Thoracic aorta (tissue), 2 donors: Measurements from ENCODE around the gene LENG9. TPM values are rescaled to one million over a fixed set of nuclear protein-coding genes. Genes with fewer than 3 reads are reported as not detected.

ENCODE experiments used
- ATAC-seq: fragments of 150-250 bp; one replicate; pipeline ENCODE4 v1.8.0; 2017; ENCODE audit warnings: low read depth; ENCODE audit not compliant: insufficient number of reproducible peaks, low FRiP score
- DNase-seq: peaks from one replicate; pipeline ENCODE4 v3.0.0-alpha.2; 2020; ENCODE audit warnings: low spot score
- H3K27ac ChIP-seq, 2 donors: fragments of 200-600 bp; sonication (generic); 1 replicate in 1 of 2; 2 replicates in 1 of 2; pipeline ENCODE4 v1.5.1; 2016; ENCODE audit warnings: mild to moderate bottlenecking in 2 of 2, moderate library complexity in 2 of 2
- H3K27me3 ChIP-seq: fragments of 200-600 bp; sonication (generic); replicated peaks from 2 replicates; pipeline ENCODE4 v1.6.0; 2016; ENCODE audit warnings: mild to moderate bottlenecking; ENCODE audit not compliant: insufficient read depth
- H3K36me3 ChIP-seq: fragments of 200-600 bp; sonication (generic); one replicate; pipeline ENCODE4 v1.5.1; 2016
- H3K4me1 ChIP-seq, 2 donors: fragments of 200-600 bp; sonication (generic); 1 replicate in 1 of 2; 2 replicates in 1 of 2; pipeline versions ENCODE4 v1.5.1 to v1.6.0; 2016; ENCODE audit warnings: low read depth in 2 of 2, mild to moderate bottlenecking in 1 of 2; ENCODE audit not compliant: control insufficient read depth in 1 of 2
- H3K4me3 ChIP-seq: fragments of 200-600 bp; sonication (generic); 2 replicates; pipeline ENCODE4 v1.5.1; 2016; ENCODE audit warnings: mild to moderate bottlenecking
- H3K9me3 ChIP-seq: fragments of 200-600 bp; sonication (generic); 2 replicates; pipeline ENCODE4 v1.5.1; 2016
- total RNA-seq, 2 donors: library from RNA; depleted of rRNA; stranded (reverse); fragments of >200 nt; gene quantifications; one replicate each; pipeline versions ENCODE4 v1.1.0 to v1.2.3, GENCODE V29; 2016
- TF ChIP-seq, protein P1 (sequence below): fragments of 200-600 bp; sonication (generic); IDR thresholded peaks from one replicate; pipeline ENCODE4 v1.5.1; 2019; ENCODE audit warnings: antibody characterized with exemption

The LENG9 gene
- total RNA-seq, 2 donors from 2014 or later = 8.5 to 14.4 TPM

GRCh38 chr19:54429545-54430227 is 33.9 kb downstream of the LENG9 start:
- no peaks in the 10 kb centered on the region for H3K9me3 ChIP-seq
- TF ChIP-seq, protein P1, sequence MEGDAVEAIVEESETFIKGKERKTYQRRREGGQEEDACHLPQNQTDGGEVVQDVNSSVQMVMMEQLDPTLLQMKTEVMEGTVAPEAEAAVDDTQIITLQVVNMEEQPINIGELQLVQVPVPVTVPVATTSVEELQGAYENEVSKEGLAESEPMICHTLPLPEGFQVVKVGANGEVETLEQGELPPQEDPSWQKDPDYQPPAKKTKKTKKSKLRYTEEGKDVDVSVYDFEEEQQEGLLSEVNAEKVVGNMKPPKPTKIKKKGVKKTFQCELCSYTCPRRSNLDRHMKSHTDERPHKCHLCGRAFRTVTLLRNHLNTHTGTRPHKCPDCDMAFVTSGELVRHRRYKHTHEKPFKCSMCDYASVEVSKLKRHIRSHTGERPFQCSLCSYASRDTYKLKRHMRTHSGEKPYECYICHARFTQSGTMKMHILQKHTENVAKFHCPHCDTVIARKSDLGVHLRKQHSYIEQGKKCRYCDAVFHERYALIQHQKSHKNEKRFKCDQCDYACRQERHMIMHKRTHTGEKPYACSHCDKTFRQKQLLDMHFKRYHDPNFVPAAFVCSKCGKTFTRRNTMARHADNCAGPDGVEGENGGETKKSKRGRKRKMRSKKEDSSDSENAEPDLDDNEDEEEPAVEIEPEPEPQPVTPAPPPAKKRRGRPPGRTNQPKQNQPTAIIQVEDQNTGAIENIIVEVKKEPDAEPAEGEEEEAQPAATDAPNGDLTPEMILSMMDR = no peak
- peaks cover 0 to 7% of the 10 kb centered on the region in 2 donors for H3K4me1 ChIP-seq
- ATAC-seq (no peak), DNase-seq (no peak)
- no peak overlapping the region for H3K4me3 ChIP-seq
- H3K36me3 ChIP-seq = no peaks in the 10 kb centered on the region
- no peak overlapping the region for H3K27ac ChIP-seq
- H3K27me3 ChIP-seq = peaks cover 5% of the 10 kb centered on the region

GRCh38 chr19:54429176-54429495 is 34.4 kb downstream of the LENG9 start:
- ATAC-seq (no peak), DNase-seq (no peak)
- H3K27ac ChIP-seq = no peak overlapping the region
- TF ChIP-seq, protein P1 = no peak
- no peak overlapping the region for H3K4me3 ChIP-seq
- no peaks in the 10 kb centered on the region for H3K9me3 ChIP-seq
- H3K36me3 ChIP-seq = no peaks in the 10 kb centered on the region
- H3K4me1 ChIP-seq = peaks cover 0 to 7% of the 10 kb centered on the region in 2 donors
- peaks cover 5% of the 10 kb centered on the region for H3K27me3 ChIP-seq

DNA sequence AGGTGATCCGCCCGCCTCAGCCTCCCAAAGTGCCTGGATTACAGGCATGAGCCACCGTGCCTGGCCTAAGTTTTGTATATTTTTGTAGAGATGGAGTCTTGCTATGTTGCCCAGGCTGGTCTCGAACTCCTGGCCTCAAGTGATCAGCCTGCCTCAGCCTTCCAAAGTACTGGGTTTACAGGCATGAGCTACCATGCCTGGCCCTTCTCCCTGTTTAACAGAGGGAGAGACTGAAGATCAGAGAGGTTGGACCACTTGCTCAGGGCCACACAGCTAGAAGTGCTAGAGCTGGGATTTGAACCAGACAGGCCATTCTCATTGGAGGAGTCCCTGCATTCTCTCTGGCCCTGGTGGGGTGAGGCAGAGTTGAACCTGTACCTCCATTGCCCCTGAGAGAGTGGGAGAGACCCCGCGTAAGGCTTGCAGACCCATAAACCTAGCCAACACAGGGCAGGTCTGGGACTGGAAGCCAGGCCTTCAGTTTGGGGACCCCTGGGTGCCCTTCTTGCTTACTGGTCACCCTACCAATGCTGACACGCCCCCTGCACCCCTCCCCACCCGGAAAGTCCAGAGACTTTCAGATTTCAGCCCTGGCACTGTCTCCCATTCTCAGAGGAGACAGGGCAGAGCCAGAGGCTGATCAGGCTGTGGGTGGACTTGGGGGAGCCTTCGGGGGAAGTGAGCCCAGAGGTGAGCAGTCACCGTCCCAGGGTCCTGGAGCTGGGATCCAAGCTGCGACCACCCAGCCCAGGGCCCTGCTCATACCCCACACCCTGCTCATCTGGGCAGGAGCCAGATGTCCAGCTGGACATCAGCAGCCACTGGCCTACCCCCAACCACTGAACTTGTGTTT is 35.0 kb downstream of the LENG9 start:
- DNase-seq (no peak), ATAC-seq (no peak)
- Histone ChIP-seq H3K36me3 (no peaks in the 10 kb centered on the region), H3K27ac (no peak overlapping the region), H3K4me3 (no peak overlapping the region), H3K27me3 (peaks cover 5% of the 10 kb centered on the region), H3K4me1 (peaks cover 0 to 7% of the 10 kb centered on the region in 2 donors), H3K9me3 (no peaks in the 10 kb centered on the region)
- TF ChIP-seq, protein P1 = no peak

DNA sequence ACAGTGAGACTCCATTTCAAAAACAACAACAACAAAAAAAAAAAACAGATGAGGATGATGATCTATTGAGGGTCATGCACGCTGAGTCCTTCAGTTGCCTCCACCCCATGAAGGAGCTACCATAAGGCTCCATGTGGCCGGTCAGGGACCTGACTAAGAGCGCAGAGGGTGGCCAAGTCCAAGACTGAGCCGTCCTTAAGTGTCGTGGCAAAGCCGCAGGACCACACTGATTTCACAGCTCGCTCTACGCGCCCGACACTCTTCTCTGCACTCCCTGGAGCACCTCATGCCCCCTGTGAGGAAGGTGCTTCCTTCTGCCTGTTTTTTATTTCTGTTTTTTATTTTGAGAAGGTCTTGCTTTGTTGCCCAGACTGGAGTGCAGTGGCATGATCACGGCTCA is 36.0 kb downstream of the LENG9 start:
- no peaks in the 10 kb centered on the region for H3K9me3 ChIP-seq
- peaks cover 5% of the 10 kb centered on the region for H3K27me3 ChIP-seq
- no peak overlapping the region for H3K4me3 ChIP-seq
- H3K36me3 ChIP-seq = no peaks in the 10 kb centered on the region
- ATAC-seq = no peak
- no peak for DNase-seq
- H3K27ac ChIP-seq = no peak overlapping the region
- H3K4me1 ChIP-seq = peaks cover 0 to 7% of the 10 kb centered on the region in 2 donors
- TF ChIP-seq, protein P1 = no peak

DNA sequence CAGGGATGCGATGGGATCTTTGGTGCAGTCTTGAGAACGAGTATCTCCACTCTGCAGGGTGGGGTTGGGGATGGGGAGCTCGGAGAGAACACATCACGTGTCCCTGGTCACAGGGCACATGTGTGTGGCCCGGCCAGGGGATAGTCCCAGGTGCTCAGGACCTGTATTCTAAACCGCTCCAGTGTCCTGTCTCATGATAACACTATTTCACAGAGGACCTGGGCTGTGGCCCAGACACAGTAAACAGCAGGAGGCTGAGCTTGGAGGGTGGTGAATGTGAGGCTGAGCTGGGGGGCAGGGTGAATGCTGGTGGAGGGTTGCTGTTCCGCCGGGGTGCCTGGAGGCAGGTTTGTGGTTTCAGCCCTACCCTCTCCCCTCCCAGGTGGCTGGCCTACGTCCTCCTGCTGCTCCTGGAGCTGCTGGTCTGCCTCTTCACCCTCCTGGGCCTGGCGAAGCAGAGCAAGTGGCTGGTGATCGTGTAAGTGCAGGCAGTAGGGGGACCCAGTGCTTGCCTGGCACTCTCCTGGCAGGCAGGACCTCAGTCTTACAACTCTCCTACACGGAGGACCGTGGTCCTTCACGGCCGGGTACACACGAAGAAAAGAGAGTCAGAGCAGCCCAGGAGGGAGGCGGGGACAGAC is 37.2 kb downstream of the LENG9 start:
- Histone ChIP-seq H3K4me3 (no peak overlapping the region), H3K9me3 (no peaks in the 10 kb centered on the region), H3K27me3 (peaks cover 5% of the 10 kb centered on the region), H3K36me3 (no peaks in the 10 kb centered on the region), H3K27ac (no peak overlapping the region), H3K4me1 (peaks cover 0 to 7% of the 10 kb centered on the region in 2 donors)
- TF ChIP-seq, protein P1 = no peak
- no peak for DNase-seq
- no peak for ATAC-seq
